SHP77 treated with DMSO at 0.1 percent for 48 hours (cell line): ENCODE results near the gene HIP1.
"Not testable (repeated sequence)": the region's sequence is repeated elsewhere in the genome, so short reads cannot be mapped to it uniquely, and the experiment has no call there.

Experiments used
- DNase-seq: peaks from one replicate; lab custom pipeline; 2025; lab: John Stamatoyannopoulos, UW

The HIP1 gene

DNA sequence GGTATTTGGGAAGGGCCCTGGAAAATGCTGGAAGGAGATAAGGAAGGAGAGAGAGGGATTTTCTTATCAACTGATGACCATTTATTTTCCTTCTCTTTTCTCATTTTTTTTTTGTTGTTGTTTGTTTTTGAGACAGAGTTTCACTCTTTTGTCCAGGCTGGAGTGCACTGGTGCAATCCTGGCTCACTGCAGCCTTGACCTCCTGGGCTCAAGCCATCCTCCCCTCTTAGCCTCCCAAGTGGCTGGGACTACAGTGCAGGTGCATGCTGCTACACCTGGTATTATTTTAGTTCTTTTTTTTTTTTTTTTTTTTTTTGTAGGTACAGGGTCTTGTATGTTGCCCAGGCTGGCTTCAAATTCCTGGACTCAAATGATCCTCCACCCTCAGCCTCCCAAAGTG, 52.2 kb downstream of the HIP1 start:
- DNase-seq, result no peak

DNA sequence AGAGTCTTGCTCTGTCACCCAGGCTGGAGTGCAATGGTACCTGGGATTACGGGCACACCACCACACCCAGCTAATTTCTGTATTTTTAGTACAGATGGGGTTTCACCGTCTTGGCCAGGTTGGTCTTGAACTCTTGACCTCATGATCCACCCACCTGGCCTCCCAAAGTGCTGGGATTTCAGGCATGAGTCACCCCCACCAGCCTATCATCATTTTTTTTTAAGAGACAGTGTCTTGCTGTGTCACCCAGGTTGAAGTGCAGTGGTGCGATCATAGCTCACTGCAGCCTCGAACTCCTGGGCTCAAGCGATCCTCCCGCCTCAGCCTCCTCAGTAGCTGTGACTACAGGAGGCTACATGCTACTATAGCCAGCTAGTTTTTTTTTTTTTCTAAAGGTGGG, 56.7 kb downstream of the HIP1 start:
- not testable (repeated sequence) for DNase-seq

DNA sequence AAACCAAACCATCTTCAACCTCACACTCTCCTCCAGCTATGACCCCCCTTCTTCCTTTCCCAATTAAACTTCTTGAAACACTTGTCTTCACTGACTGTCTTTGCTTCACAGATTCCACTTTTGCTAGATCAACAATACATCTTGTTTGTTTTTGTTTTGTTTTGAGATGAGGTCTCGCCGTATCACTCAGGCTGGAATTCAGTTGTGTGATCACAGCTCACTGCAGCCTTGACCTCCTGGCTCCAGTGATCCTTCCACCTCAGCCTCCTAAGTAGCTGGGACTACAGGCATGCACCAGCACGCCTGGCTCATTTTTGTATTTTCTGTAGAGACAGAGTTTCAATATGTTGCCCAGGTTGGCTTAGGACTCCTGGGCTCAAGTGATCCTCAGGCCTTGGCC, 59.7 kb downstream of the HIP1 start:
- DNase-seq, result no peak

DNA sequence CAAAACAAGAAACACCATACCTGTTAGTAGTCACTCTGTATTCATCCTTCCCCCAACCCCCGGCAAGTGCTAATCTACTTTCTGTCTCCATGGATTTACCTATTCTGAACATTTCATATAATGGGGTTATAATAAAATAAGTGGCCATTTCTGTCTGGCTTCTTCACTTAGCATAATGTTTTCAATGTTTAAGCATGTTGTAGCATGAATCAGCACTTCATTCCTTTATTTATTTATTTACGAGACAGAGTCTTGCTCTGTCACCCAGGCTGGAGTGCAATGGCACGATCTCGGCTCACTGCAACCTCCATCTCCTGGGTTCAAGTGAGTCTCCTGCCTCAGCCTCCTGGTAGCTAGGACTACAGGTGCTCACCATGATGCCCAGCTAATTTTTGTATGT, 69.2 kb downstream of the HIP1 start:
- no peak for DNase-seq

DNA sequence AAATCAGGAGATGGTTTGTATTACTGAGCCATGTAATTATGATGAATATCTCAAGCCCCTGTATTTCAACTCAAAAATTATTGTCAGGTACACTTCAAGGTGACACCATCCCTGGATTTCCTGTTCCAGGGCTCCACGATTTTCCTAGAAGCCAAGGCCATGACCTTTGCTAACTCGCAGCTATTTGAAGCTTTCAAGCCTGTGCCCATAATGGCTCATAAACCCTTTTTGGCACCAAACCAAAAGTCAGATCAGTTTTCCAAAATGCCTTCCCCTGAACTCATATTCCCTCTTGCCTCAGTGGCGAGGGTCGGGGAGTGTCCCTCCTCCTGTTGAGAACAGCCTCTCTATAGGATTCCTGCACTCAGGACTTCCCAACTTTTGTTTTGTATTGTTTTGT, 70.8 kb downstream of the HIP1 start:
- no peak for DNase-seq

DNA sequence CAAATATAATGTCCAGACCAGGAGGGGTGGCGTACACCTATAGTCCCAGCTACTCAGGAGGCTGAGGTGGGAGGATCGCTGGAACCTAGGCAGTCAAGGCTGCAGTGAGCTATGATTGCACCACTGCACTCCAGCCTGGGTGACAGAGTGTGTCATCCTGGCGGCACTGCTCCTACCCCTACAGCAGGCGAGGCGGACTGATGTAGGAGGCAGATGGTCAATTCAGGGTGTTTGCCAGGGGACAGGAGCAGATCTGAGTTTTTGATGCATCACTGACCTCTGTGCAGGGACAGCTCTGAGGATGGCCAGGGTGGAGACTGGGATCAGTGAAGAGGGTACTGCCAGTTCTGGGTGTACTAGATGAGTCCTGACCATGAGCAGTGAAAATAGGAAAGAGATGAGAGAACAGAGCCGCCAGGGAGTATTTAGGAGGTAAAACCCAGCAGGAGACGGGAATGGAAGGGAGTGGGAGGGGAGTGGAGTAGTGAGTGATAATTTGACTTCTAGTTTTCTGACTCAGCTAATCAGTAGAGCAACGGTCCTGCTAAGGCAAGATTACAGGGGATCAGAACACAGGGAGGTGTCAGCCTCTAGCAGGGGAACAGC, 75.3 kb downstream of the HIP1 start:
- no peak for DNase-seq

DNA sequence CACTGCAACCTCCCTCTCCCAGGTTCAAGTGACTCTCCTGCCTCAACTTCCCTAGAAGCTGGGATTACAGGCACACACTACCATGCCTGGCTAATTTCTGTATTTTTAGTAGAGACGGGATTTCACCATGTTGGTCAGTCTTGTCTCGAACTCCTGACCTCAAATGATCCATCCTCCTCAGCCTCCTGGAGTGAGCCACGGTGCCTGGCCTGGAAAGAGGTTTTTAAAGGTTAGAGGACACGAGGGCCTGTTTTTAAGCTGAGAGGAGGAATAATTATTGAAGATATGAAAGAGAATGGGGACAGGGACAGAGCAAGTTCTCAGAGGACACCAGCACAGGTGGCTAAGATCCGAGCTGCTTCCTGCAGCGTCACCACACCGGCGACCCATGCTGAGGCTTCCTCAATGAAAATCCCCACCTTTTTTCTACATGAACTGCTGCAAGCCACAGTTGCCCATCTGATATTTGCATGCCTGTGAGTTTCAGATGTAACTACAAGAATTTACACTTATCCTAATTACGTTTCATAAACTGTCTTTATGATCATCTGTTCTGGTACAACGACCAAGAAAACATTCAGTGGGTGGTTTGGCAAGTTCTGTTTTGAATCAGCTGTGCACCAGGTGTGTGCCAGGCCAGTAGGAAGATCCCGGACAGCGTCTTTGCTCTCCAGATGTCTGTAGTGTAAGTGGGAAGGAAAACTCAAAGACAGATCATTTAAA, 76.0 kb downstream of the HIP1 start:
- DNase-seq, result no peak

DNA sequence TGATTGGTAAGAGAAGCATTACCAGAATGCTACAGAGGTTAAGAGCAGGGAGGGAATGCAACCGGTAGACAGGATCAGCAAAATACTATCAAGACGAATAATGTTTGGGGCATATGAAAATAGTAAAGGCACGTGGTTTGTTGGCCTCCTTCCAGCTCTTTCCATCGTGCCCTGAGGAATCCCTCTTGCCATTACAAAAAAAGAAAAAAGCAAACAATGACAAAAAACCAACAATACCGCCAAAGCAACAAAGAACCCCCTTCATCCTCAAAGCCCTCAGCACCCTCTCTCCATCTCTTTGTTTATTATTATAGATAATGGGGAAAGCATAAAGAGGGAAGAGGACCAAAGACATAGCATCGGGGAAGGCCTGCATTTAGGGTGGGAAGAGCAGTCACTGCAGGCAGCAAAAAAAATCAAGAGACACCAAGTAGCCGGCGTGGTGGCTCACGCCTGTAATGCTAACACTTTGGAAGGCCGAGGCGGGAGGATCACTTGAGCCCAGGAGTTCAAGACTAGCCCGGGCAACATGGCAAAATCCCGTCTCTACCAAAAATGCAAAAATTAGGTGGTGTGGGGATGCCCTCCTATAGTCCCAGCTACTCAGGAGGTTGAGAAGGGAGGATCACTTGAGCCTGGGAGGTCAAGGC, 78.0 kb downstream of the HIP1 start:
- DNase-seq, result no peak

DNA sequence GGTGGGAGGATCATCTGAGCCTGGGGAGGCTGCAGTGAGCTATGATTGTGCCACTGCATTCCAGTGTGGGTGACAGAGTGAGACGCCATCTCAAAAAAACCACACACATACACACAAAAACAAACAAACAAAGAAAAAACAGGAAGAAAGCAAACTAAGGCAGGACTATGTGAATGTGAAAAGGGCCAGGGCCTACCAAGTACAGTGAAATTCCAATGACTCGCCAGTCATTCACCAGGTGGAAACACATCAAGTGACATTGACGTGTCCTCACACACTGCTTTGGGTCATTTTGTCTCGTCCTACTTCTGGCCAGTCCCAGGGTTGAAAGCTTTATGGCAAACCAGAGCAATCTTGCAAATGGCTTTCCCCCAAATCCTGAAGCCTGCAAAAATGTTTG, 79.9 kb downstream of the HIP1 start:
- no peak for DNase-seq

DNA sequence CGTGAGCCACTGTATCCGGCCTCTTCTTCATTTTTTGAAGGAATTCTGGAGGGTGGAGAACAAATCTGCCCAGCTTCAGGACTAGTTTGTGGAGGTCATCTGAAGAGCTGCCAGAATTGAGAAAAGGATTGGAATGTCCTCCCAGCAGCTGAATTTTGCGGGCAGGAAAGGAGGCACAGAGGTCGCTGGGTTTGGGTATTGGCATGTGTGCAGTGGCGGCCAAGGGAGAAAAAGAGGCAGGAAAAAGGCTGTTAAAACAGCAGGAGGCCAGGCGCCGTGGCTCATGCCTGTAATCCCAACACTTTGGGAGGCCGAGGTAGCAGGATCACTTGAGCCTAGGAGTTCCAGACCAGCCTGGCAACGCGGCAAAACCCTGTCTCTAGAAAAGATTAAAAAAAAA, 80.4 kb downstream of the HIP1 start:
- no peak for DNase-seq

DNA sequence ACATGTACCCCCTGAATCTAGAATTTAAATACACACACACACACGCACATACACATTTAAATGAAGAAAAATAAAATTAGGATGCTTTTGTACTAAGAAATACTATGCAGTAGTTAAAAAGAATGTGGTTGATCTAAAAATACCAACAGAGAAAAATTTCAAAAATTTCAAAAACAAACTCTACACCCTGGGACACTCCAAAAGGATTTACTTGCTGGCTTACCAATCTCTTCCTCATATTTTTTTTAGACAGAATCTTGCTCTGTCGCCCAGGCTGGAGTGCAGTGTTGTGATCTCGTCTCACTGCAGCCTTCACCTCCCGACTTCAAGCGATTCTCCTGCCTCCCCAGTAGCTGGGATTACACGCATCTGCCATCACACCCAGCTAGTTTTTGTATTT, 80.9 kb downstream of the HIP1 start:
- DNase-seq, result no peak

DNA sequence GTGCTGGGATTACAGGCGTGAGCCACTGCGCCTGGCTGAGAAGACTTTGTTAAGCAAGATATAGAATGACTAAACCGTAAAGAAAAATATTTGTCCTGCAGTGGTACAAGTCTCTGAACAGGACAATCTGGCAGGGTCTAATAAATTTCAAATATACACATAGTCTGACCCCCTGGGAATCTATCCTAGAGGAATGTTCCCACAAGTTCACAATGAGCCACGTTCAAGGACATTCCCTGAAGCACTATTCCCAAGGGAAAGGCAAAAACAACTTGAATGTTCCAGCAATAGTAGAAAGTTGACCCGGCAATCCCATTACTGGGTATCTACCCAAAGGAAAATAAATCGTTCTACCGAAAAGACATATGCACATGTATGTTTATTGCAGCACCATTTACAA, 82.0 kb downstream of the HIP1 start:
- DNase-seq, result no peak

DNA sequence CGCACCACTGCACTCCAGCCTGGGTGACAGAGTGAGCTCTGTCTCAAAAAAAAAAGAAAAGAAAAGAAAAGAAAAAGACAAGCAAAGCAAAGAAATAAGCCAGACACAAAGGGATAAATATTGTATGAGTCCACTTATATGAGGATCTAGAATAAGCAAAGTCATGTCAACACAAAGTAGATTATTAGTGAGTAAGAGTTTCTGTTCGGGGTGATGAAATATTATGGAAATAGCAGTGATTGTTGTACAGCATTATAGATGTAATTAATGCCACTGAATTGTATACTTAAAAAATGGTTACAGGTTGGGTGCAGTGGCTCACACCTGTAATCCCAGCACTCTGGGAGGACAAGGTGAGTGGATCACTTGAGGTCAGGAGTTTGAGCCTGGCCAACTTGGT, 83.2 kb downstream of the HIP1 start:
- DNase-seq, result no peak

DNA sequence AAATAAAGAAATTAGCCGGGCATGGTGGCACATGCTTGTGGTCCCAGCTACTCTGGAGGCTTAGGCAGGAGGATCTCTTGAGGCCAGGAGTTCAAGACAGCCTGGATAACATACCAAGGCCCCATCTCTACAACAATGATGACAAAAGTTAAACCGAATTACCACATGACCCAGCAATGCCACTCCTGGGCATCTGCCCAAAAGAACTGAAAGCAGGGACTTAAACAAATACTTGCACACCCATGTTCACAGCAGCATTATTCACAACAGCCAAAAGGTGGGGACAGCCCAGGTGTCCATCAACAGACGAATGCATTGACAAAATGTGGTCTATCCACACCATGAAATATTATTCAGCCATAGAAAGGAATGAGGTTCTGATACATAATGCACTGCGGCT, 83.9 kb downstream of the HIP1 start:
- no peak for DNase-seq

DNA sequence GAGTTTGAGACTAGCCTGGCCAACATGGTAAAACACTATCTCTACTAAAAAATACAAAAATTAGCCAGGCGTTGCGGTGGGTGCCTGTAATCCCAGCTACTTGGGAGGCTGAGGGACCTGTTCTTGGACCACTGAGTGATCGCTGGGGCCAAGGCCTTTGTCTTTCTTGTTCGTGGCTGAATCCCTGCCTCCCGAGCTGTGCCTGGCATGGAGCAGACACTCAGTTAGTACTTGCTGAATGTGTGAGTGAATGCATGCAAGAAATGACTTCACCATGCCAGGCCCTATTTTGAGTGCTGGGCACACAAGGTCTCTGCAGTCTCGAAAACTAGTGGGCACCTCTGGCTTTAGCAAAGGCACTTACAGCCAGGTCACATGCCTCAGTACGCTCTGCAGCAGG, 85.1 kb downstream of the HIP1 start:
- DNase-seq, result no peak

DNA sequence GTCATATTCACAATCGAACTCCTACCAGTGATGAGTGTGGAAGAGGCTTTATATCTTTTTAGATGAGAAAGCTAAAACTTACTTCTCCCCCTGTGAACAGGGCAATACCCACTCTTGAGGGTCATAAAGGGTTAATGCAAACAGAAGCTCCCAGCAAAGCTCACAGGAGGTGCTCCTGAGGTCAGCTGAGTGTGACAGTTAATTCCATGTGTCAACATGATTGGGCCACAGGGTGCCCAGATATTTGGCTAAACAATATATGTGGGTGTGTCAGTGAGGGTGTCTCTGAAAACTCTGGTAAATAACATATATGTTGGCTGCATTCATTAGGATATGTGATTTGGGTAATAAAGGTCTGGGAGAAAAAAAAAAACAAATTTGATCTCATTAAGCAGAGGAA, 86.0 kb downstream of the HIP1 start:
- no peak for DNase-seq

DNA sequence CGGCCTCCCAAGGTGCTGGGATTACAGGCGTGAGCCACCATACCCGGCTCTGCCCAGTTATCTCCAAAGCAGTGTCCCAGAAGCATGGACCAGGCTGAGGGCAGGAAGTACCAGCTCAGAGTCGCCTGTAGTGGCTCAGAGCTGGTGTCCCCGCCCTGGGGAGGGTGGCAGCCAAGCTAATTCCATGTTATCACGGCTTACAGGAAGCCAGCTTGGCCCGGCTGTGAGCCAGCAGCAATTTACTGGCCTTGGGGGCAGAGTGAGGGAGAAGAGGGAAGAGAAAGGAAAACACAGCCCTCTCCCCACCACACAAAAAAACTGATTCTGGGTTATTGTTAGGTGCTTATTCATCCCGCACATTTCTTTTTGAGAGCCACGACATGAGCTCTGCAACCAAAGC, 88.1 kb downstream of the HIP1 start:
- no peak for DNase-seq

DNA sequence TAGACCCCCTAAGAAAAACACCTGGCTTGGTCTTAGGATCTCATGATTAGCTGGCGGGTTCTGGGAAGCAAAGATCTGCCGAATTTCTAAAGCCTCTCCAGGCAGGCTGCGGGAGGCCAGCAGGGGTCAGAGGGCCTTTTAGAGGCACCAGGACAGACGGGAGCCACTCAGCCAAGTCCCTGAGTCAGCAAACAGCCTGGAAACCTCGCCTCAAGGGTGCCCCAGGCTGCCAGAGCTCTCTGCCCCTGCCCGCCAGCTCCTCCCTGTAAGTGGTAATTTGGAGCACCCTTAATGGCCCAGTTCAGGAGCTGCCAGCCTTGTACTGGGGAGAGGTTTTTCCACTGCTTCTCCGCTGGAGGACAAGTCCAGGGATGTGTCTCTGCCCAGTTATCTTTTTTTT, 88.7 kb downstream of the HIP1 start:
- DNase-seq, result no peak

DNA sequence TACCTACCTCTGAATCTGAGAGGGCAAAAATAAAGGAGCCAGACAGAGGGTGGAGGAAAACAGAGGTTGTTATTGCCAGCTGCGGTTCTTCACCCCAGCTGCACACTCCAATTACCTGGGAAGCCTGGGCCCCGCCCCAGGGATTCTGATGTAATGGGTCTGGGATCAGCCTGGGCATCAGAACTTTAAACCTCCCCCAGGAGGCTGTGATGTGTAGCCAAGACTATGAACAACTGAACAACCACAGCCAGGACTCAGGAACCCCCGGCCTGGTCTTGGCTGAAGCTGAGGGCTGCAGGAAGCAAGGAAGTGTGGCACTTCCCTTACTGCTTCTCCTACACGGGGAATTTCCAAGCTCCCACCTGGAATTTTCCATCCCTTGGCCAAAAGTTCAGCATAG, 89.3 kb downstream of the HIP1 start:
- no peak for DNase-seq

DNA sequence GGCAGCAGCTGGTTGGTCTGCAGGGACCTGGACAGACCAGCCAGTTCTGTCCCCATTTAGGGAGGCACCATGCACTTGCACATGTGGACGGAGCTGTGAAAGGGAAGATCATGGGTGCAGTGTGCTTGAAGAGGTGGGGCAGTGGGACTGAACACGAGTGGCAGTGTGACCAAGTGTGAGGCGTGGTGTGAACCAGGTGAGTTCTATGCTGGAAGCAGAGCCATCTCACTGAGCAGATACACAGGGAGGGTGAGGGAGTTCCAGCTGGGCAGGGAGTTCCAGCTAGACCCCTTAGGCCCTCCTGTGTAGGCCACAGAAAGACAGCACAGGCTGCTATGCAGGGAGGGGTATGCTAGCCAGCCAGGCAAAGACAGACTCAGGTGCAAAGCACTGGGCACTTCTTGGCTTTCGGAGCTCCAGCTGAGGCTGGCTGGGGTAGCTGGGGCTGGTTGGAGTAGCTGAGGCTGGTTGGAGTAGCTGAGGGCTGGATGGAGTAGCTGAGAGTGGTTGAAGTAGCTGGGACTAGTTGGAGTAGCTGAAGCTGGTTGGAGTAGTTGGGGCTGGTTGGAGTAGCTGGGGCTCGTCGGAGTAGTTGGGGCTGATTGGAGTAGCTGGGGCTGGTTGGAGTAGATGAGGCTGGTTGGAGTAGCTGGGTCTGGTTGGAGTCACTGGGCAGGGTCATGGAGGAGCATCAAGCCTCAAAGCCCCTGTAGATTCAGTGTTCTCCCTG, 90.9 kb downstream of the HIP1 start:
- no peak for DNase-seq

DNA sequence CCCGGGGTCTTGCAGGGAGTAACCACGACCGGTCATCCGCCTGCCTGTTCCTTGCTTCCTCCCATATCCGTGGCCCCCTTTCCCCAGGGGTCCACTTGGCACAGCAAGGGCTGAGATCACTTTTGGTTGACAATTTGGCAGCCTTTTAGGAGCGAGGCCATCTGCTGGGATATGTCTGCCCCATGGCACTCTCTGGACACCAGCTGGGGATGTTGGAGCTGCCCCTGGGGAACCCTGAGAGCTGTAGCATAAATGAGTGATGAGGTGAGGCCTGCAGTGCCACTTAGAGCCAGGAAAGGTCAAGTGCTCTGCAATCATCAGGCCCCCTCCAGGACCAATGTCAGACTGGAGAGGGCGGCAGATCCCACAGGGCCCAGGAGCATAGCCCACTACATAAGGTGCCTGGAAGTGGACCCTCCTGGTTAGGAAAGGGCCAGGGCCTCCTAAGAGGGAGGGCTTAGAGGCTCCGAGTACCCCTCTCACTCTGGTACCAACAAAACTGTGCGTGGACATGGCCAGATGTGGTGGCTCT, 92.1 kb downstream of the HIP1 start:
- DNase-seq, result no peak

DNA sequence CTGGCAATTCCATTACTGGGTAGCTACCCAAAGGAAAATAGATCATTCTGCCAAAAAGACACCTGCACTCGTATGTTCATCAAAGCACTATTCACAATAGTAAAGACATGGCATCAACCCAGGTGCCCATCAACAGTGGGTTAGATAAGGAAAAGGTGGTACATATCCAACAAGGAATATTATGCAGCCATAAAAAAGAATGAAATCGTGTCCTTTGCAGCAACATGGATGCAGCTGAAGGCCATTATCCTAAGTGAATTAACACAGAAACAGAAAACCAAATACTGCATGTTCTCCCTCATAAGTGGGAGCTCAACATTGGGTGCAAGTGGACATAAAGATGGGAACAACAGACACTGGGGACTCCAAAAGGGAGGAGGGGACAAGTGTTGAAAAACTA, 93.2 kb downstream of the HIP1 start:
- no peak for DNase-seq

DNA sequence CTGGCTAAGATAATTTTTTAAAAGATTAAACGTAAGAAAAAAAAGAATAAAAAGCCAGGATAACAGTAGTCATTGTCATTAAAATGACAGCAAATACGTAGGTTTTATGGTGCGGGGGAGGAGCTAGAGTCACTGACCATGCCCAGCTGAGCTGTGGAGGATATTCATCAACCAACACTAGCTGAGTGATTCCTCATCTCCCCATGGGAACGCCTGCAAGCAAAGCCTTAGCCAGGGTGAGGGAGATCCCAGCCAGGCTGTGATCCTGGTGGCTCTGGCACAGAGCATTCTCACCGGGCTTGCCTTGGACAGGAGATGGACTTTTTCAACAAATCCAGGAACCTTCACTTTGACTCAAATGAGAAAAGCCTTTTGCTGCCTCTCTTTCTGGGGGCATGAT, 94.2 kb downstream of the HIP1 start:
- no peak for DNase-seq
